HG03460 (cell line): ENCODE measurements around the gene BTBD9.

Experiments used
- ATAC-seq: cut with Tn5 transposase; IDR thresholded peaks from one replicate; pipeline ENCODE4 v1.9.1; 2021; ENCODE audit not compliant: unreplicated experiment

Gene BTBD9

DNA sequence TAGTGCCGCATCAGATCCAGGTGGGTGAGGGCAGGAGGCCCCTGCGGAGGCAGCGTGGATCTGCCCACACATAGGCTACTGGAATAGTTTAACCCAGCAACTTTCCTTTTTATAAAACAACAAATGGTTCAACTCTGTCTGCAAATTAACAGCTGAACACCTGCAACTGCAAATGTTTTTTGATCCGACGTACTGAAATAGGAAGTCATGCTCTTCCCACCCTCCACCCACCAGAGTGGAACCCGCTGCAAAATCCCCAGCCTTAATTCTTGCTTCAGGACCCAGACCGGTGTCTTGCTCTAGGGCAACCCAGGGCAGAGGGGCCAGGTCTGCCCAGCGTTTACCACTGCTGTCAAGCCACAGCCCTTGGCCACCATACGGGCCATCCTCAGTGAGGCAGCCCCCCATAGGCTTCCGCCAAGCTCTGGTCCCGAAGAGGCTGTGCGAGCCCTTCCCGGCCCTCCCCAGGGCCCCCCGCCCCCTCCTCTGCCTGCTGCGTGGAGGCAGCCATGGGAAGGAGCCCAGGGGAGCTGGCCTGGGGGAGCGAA, 485.9 kb downstream of the BTBD9 start:
- no peak for ATAC-seq

- no peak for ATAC-seq
Measured at GRCh38 chr6:38153076-38153797, 486.5 kb downstream of the BTBD9 start.

- ATAC-seq: no peak
Measured at GRCh38 chr6:38152620-38153019, 487.1 kb downstream of the BTBD9 start.

GRCh38 chr6:38151580-38152500, 487.9 kb downstream of the BTBD9 start:
- ATAC-seq: no peak

DNA sequence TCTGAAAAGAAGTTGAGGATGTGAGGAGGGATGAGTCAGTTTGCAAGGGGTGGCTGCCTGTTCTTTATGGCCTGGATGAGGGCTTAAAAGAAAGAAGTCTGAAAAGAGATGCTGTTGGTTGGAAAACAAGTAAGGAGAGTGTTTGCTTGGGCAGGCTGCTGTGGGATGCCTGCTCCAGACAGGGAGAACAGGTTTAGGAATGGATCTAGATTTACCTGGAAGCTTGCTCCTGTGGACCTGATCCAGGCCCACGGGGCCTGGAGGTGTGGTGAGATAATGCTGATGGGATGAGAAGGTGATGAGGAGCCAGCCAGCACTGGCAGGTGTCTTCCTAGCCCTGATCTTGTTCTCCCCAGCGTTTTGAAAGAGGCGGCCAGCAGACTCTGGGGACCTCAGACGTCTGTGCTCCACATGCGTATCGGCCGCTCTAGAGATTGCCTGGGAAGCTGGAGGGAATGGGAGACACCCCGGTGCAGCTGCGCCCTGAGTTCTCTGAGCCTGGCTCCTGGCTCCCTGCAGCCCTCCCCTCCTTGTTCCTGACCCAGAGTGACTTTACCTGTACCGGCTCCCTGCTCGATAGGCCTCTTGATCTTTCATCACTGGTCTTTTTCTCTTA, 488.9 kb downstream of the BTBD9 start:
- ATAC-seq: no peak

GRCh38 chr6:38150021-38150420, 489.7 kb downstream of the BTBD9 start:
- ATAC-seq: no peak

DNA sequence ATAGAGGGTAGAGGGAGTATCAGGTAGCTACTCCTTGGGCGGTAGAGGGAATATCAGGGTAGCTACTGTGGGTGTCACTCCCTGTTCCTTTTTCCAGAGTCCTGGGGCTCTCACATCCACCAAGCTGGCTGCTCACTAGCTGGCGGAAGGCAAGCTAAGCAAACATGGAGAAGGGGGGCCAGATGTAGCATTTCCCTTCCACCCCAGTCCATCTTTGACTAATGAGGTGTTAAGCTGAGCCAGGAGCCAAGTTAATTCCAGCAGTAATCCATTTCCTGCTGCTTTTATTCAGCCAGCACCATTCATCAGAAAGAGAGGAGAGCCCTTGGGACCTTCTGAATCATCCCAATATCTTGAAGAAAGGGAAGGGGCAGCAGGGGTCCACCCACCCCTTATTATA, 490.2 kb downstream of the BTBD9 start:
- no peak for ATAC-seq

DNA sequence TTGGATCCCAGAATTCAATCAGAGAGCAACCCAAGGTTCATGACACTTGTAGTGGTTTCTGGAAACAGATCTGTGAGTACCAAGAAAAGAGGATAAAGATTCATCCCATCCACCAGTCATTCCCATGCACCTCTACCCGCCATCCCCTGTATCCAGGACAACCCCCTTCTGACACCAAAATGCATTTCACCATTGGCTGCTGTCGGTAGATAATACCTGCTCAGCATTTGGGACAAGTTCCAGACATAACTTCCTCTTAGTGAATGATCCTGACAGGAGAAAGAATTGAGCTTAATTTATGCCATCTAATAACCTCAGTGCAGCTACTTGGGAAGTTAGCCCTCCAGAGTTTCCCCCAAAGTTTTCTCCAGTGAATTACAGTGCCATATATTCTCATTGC, 491.1 kb downstream of the BTBD9 start:
- ATAC-seq: no peak

DNA sequence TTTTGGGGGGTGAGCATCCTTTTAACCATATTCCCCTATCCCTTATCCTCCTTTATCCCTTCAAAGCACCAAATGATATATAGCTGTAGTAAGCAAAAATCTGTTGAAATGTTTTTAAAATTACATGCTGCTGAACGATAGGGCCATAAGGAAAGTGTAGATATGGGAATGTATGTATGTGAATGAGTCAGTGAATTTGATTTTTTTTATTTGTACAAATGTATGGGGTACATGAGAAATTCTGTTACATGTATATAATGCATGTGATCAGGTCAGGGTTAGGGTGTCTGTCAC, 493.0 kb downstream of the BTBD9 start:
- no peak for ATAC-seq

DNA sequence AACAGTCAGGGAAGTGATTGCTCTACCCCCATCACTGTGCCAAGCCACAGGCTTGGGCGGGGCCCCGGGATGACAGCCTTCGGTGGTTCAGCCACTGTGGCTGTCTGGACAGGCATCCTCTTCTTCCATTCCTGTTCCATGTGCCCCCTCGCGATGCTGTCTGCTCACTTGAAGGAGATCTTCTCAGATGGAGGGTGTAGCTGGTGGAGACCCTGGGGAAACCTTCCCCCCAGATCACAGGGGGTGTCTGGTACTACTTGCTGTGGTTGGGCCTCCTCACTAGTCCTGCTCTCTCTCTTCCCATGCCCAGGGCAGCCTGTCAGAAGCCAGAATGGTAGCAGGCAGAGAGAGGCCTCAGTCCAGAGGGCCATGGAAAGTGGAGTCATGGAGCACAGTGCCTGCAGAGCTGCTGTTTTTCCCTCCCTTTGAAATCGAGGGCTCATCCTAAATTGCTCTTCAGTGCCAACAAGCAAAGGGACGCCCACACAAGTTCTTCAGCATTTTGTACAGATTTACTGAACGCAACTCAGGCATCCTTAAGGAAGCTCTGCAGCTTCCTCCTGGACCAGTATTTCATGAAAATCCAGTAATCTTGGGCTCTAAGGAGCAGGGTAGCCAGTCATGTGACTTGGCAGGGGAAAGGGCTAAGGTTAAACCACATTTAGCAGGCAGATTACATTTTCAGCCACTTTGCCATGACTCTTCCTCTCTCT, 493.6 kb downstream of the BTBD9 start:
- no peak for ATAC-seq

DNA sequence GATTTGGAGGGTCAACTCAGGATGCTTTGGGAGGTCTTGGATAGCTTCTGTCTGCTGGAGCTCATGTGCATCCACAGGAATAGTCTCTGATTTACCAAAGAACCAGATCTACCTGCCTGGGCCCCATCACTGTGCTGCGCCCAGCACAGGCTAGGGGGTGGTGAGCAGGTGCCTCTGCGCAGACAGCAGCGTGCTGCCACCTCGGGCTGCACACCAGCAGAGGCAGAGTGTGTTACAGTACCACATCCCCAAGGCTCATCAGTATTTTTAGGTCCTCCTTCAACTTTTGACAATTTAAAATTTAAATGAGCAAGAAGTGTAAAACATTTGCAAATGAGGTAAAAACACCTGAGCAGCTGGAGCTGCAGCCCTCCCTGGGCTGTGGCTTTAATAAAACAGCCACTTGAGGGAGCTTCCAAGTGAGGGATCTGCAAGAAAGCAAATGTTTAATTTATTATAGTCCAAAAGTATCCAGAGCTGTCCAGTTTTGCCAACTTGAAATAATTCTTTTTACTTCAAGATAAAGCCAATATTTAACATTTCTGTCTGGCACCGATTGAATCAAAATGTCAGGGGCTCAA, 495.3 kb downstream of the BTBD9 start:
- no peak for ATAC-seq

GRCh38 chr6:38143191-38144150, 496.3 kb downstream of the BTBD9 start:
- ATAC-seq: no peak

DNA sequence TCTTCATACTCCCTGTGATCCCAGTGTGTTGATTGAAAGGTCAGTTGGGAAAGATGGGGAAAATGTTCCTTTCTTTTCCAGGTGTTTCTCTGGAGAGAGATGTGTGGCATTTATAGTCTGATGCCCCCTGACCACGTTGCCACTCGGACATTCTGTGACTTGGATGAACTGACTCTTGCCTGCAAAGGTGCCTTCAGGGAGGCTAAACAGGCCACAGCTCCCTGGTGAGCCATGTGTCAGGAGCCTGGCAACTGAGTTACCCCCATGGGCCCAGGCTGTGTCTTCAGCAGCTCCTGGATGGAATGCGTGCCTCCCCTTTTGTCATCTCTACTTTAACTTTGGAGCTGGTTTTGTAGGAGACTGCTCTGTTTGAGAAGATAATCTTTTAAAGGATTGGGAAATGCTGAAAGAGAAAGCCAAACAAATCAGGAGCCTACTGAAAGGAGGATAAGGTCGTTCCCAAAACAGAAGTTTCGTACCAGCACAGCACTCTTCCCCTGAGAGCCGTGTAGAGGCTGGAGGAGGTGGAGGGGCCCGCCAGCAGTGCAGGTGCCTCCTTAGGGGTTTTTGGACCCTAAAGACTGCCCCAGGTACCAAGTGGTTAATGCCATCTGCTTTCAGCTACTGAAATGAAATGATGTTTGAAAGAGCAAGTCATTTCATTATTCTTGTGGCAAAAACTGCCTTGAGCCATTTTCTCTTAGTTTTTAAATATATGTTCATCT, 497.4 kb downstream of the BTBD9 start:
- ATAC-seq: no peak

GRCh38 chr6:38141716-38142115, 498.0 kb downstream of the BTBD9 start:
- ATAC-seq: no peak

- no peak for ATAC-seq
Measured at GRCh38 chr6:38141085-38141484, 498.6 kb downstream of the BTBD9 start.

DNA sequence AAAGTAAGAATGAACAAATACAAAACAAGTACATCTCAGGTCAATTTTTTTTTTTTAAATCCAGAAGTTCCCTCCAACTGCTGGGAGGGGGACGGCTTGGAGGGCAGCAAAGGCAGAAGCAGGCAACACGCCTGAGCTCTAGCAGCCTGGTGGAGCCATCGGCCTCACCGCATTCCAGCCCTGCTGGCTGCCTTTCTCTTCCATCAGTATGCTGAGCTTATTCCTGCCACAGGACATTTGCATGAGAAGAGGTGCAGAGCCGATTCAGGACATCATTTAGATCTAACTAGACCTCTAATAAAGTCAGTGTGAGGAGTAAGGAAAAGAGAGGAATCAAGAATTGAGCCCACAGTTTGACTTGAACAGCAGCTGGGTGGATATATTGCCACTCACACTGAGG, 501.4 kb downstream of the BTBD9 start:
- ATAC-seq: no peak

DNA sequence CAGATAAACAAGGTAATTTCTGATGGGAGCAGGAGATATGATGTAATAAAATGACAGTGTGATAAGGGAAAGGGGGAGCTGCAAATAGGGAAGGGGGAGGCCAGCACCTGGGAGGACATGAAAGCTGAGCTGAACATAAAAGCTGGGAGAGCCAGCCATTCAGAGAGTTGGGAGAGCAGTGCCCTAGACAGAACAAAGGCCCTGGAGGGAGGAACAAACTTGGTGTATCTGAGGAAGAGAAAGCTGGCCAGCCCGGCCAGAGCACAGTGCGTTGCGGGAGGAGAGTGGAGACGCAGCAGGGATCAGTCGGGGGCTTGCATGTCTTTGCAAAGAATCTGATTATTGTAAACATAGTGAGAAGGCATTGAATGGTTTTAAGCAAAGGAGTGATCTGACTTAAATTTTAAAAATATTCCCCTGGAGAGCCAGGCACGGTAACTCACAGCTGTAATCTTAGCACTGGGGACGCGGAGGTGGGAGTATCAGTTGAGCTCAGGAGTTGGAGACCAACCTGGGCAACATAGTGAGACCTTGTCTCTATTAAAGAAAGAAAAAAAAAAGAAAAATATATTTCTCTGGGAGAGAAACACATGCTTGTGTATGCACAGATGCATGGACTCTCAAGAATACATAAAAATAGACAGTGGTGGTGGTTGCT, 502.0 kb downstream of the BTBD9 start:
- no peak for ATAC-seq

GRCh38 chr6:38136547-38136946, 503.2 kb downstream of the BTBD9 start:
- no peak for ATAC-seq
